ENCODE results near the gene CSF2. TPM values are rescaled to one million over a fixed set of nuclear protein-coding genes. Genes with fewer than 3 reads are reported as not detected.
A peak's percentile ranks its signal among the peaks of the same experiment; 100 is the strongest.

CSF2 gene
- total RNA-seq, 2 experiments from 2014 or later: 61.5 to 64.1 TPM

DNA sequence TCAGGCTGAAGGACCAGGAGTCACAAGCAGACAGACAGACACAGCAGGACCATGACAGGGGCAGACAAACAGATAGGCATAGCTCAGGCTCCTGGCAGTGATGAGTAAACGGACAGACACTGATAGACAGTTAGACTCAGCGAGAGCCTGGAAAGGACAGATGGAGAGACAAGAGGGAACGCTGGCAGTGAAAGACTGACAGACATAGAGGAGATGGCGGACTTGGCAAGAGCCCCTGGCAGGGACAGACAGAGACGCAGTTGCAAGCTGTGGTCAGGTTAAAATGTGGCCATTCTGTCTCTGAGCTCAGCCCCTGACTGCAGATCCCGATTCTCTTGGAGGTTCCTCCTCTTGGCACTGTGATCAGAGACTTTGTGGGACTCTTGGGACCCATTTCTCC lies 13.6 kb downstream of the CSF2 start:
- TF ChIP-seq, protein P1, sequence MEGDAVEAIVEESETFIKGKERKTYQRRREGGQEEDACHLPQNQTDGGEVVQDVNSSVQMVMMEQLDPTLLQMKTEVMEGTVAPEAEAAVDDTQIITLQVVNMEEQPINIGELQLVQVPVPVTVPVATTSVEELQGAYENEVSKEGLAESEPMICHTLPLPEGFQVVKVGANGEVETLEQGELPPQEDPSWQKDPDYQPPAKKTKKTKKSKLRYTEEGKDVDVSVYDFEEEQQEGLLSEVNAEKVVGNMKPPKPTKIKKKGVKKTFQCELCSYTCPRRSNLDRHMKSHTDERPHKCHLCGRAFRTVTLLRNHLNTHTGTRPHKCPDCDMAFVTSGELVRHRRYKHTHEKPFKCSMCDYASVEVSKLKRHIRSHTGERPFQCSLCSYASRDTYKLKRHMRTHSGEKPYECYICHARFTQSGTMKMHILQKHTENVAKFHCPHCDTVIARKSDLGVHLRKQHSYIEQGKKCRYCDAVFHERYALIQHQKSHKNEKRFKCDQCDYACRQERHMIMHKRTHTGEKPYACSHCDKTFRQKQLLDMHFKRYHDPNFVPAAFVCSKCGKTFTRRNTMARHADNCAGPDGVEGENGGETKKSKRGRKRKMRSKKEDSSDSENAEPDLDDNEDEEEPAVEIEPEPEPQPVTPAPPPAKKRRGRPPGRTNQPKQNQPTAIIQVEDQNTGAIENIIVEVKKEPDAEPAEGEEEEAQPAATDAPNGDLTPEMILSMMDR (IDR thresholded peaks at IDR 0.05): no peak
- no peaks in the 10 kb centered on the region for H3K36me3 Mint-ChIP-seq (ENCODE audit: low read depth)
- H3K27me3 Mint-ChIP-seq: no peaks in the 10 kb centered on the region
- no peak overlapping the region for H3K27ac Mint-ChIP-seq
- ChIA-PET CTCF (interaction anchor here (0.8 to 1.5 kb wide), 3 partner anchors 15 to 151 kb away, joined by 3 read pairs; no protein-coding TSS in a partner anchor), POLR2A (interaction anchor here (0.7 kb wide), 1 partner anchor 27 kb away, joined by 3 read pairs; no protein-coding TSS in a partner anchor)
- DNase-seq (no peak), ATAC-seq (no peak)
- intact Hi-C loops (cut with micrococcal nuclease): no loop called here
- no peaks in the 10 kb centered on the region for H3K9me3 Mint-ChIP-seq
- H3K4me3 Mint-ChIP-seq: no peak overlapping the region
- peaks cover 43% of the 10 kb centered on the region for H3K4me1 Mint-ChIP-seq (ENCODE audit: low read depth)

- Mint-ChIP-seq H3K9me3 (no peaks in the 10 kb centered on the region), H3K4me1 (ENCODE audit: low read depth) (peaks cover 38% of the 10 kb centered on the region), H3K36me3 (ENCODE audit: low read depth) (no peaks in the 10 kb centered on the region), H3K27ac (no peak overlapping the region), H3K27me3 (no peaks in the 10 kb centered on the region), H3K4me3 (no peak overlapping the region)
- ATAC-seq (no peak), DNase-seq (no peak)
- POLR2A ChIA-PET: interaction anchor here (1.2 kb wide), 1 partner anchor 14 kb away, joined by 3 read pairs; the partner anchor contains the start of gene CSF2
- TF ChIP-seq, protein P1 (IDR thresholded peaks at IDR 0.05): no peak
- CTCF ChIA-PET: interaction anchor here (1.1 to 1.5 kb wide), 4 partner anchors 9 to 151 kb away, joined by 3 read pairs; no protein-coding TSS in a partner anchor
- intact Hi-C loops (cut with micrococcal nuclease): no loop called here
Observed at GRCh38 chr5:132087661-132088060, 14.1 kb downstream of the CSF2 start.

- ChIA-PET CTCF (interaction anchor here (1.0 kb wide), 1 partner anchor 90 kb away, joined by 3 read pairs; no protein-coding TSS in a partner anchor), POLR2A (interaction anchor here (2.7 kb wide), 1 partner anchor 10 kb away, joined by 13 read pairs; no protein-coding TSS in a partner anchor)
- H3K4me1 Mint-ChIP-seq (ENCODE audit: low read depth): peaks cover 34% of the 10 kb centered on the region
- H3K27ac Mint-ChIP-seq: no peak overlapping the region
- no peaks in the 10 kb centered on the region for H3K36me3 Mint-ChIP-seq (ENCODE audit: low read depth)
- DNase-seq (no peak), ATAC-seq (no peak)
- no peaks in the 10 kb centered on the region for H3K27me3 Mint-ChIP-seq
- H3K9me3 Mint-ChIP-seq: no peaks in the 10 kb centered on the region
- H3K4me3 Mint-ChIP-seq: no peak overlapping the region
- TF ChIP-seq, protein P1 (IDR thresholded peaks at IDR 0.05): no peak
- intact Hi-C loops (cut with micrococcal nuclease): no loop called here
Observed at GRCh38 chr5:132089363-132089762, 15.8 kb downstream of the CSF2 start.

DNA sequence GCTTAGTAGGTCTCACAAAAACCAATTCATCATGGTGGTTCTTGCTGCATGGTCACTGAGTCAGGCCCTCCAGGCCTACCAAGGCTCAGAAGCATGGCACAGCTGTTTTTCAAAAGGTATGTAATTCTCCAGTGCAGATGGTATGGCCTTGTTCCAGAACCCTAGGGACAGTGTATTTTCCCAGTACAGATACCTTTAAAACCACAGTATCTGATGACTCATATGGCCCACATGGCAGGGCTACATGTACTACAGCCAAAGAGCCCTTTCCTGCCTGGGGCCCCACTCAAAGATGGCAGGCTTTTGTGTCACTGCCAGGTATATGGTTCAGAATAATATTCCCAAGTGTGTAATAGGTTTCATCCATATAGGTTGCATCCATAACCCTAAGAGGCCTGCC lies 16.5 kb downstream of the CSF2 start:
- Mint-ChIP-seq H3K4me1 (ENCODE audit: low read depth) (peaks cover 35% of the 10 kb centered on the region), H3K27me3 (no peaks in the 10 kb centered on the region), H3K4me3 (no peak overlapping the region), H3K9me3 (no peaks in the 10 kb centered on the region), H3K27ac (peak overlapping the region; percentile 30), H3K36me3 (ENCODE audit: low read depth) (no peaks in the 10 kb centered on the region)
- ChIA-PET CTCF (no interaction called here), POLR2A (interaction anchor here (0.8 to 2.7 kb wide), 2 partner anchors 9 kb away, joined by 3 to 13 read pairs; no protein-coding TSS in a partner anchor)
- TF ChIP-seq, protein P1 (IDR thresholded peaks at IDR 0.05): no peak
- DNase-seq: peak; percentile 62
- intact Hi-C loops (cut with micrococcal nuclease): no loop called here
- ATAC-seq: peak; percentile 75

- CTCF ChIA-PET: interaction anchor here (1.0 to 1.5 kb wide), 3 partner anchors 9 to 87 kb away, joined by 4 to 6 read pairs (median 5); no protein-coding TSS in a partner anchor
- peaks cover 52% of the 10 kb centered on the region for H3K4me1 Mint-ChIP-seq (ENCODE audit: low read depth)
- H3K4me3 Mint-ChIP-seq: no peak overlapping the region
Observed at GRCh38 chr5:132093271-132093670, 19.7 kb downstream of the CSF2 start.

More at GRCh38 chr5:132093271-132093670, 19.7 kb downstream of the CSF2 start:
- Mint-ChIP-seq H3K9me3 (no peaks in the 10 kb centered on the region), H3K36me3 (ENCODE audit: low read depth) (peaks cover 7% of the 10 kb centered on the region), H3K27me3 (no peaks in the 10 kb centered on the region), H3K27ac (no peak overlapping the region)
- TF ChIP-seq, protein P1 (IDR thresholded peaks at IDR 0.05): no peak
- POLR2A ChIA-PET: interaction anchor here (0.8 to 1.1 kb wide), 2 partner anchors 16 to 595 kb away, joined by 3 read pairs; no protein-coding TSS in a partner anchor
- no peak for ATAC-seq
- DNase-seq: no peak
- intact Hi-C loops (cut with micrococcal nuclease): no loop called here
